ENCODE results near the gene OSBPL9. TPM values are rescaled to one million over a fixed set of nuclear protein-coding genes. Genes with fewer than 3 reads are reported as not detected.
A peak's percentile ranks its signal among the peaks of the same experiment; 100 is the strongest.

Gene OSBPL9
- total and polyA plus RNA-seq, 9 of the 15 experiments (the other 6 are each of a cell fraction or from before 2014, with no cell fraction given) = 43.9 to 217 (median 170) TPM

DNA sequence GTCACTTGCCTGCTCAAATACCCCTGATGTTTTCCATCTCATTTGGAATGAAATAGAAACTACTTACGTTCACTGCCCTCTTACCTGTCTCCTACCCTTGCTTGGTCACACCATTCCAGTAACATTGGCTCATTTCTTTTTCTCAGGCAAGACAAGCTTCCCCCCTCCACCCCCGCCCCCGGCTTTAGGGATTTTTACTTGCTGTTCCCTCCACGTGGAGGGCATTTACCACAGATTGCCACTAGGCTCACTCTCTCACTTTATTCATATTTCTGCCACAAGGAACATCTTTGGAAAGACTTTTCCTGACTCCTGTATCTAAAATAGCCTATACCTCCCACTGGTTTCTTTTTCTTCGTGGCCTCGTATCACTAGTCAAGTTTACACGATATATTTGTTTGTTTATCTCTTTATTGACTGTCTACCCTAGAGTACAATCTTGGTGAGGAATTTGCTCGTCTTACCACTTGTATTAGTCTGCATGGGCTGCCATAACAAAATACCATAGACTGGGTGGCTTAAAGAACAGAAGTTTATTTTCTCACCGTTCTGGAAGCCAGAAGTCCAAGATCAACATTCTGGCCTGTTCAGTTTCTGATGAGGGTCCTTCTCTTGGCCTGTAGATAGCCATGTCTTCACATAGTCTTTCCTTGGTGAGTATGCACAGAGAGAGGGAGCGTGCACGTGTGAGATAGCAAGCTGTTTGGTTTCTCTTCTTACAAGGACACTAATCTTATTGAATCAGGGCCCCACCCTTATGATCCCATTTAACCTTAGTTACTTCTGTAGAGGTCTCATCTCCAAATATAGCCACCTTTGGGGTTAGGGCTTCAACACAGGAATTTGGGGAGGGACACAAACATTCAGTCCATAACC, 135.4 kb downstream of the OSBPL9 start (continued):
- TF ChIP-seq SRSF9 (IDR thresholded peaks at IDR 0.05; ENCODE audit: borderline replicate concordance, low read depth, low read length) = no peak
- TF ChIP-seq, protein P1, sequence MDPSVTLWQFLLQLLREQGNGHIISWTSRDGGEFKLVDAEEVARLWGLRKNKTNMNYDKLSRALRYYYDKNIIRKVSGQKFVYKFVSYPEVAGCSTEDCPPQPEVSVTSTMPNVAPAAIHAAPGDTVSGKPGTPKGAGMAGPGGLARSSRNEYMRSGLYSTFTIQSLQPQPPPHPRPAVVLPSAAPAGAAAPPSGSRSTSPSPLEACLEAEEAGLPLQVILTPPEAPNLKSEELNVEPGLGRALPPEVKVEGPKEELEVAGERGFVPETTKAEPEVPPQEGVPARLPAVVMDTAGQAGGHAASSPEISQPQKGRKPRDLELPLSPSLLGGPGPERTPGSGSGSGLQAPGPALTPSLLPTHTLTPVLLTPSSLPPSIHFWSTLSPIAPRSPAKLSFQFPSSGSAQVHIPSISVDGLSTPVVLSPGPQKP (CRISPR knock-in tag; IDR thresholded peaks at IDR 0.05) = no peak
- TF ChIP-seq ZZZ3 (IDR thresholded peaks at IDR 0.05) = no peak
- no peak for TF ChIP-seq LCOR (CRISPR knock-in tag; IDR thresholded peaks at IDR 0.05)
- 0 out of 2 replicates have a peak, but pooled peaks have one; percentile 46 for TF ChIP-seq MIER1 (IDR thresholded peaks at IDR 0.05; ENCODE audit: low read depth)
- no peak for TF ChIP-seq TCF7L2 (IDR thresholded peaks at IDR 0.05; ENCODE audit: low read depth, low read length)
- TF ChIP-seq JUNB (CRISPR knock-in tag; conservative IDR thresholded peaks at IDR 0.05) = no peak
- TF ChIP-seq JUND (IDR thresholded peaks at IDR 0.05; ENCODE audit: borderline replicate concordance, low read depth, low read length) = peak; percentile 13; the same call in 1 of the 2 replicates
- no peak; the same call in 2 of the 3 replicates for TF ChIP-seq JUND (tag; IDR thresholded peaks at IDR 0.05; ENCODE audit: borderline replicate concordance, low read depth, low read length)
- TF ChIP-seq HNRNPLL (IDR thresholded peaks at IDR 0.05; ENCODE audit: low read depth, low read length, poor library complexity, severe bottlenecking) = no peak
- no peak for TF ChIP-seq ZNF224 (CRISPR knock-in tag; IDR thresholded peaks at IDR 0.05)
- no peak for TF ChIP-seq LARP7 (IDR thresholded peaks at IDR 0.05)
- TF ChIP-seq DPF2 (IDR thresholded peaks at IDR 0.05) = peak; percentile 87
- TF ChIP-seq PTTG1 (tag; IDR thresholded peaks at IDR 0.05; ENCODE audit: low read depth) = no peak
- no peak for TF ChIP-seq GATAD2B (IDR thresholded peaks at IDR 0.05; ENCODE audit: borderline replicate concordance)
- TF ChIP-seq ARID1B (IDR thresholded peaks at IDR 0.05) = peak; percentile 88
- TF ChIP-seq SMARCA4 (IDR thresholded peaks at IDR 0.05) = peak; percentile 82
- TF ChIP-seq, protein P2, sequence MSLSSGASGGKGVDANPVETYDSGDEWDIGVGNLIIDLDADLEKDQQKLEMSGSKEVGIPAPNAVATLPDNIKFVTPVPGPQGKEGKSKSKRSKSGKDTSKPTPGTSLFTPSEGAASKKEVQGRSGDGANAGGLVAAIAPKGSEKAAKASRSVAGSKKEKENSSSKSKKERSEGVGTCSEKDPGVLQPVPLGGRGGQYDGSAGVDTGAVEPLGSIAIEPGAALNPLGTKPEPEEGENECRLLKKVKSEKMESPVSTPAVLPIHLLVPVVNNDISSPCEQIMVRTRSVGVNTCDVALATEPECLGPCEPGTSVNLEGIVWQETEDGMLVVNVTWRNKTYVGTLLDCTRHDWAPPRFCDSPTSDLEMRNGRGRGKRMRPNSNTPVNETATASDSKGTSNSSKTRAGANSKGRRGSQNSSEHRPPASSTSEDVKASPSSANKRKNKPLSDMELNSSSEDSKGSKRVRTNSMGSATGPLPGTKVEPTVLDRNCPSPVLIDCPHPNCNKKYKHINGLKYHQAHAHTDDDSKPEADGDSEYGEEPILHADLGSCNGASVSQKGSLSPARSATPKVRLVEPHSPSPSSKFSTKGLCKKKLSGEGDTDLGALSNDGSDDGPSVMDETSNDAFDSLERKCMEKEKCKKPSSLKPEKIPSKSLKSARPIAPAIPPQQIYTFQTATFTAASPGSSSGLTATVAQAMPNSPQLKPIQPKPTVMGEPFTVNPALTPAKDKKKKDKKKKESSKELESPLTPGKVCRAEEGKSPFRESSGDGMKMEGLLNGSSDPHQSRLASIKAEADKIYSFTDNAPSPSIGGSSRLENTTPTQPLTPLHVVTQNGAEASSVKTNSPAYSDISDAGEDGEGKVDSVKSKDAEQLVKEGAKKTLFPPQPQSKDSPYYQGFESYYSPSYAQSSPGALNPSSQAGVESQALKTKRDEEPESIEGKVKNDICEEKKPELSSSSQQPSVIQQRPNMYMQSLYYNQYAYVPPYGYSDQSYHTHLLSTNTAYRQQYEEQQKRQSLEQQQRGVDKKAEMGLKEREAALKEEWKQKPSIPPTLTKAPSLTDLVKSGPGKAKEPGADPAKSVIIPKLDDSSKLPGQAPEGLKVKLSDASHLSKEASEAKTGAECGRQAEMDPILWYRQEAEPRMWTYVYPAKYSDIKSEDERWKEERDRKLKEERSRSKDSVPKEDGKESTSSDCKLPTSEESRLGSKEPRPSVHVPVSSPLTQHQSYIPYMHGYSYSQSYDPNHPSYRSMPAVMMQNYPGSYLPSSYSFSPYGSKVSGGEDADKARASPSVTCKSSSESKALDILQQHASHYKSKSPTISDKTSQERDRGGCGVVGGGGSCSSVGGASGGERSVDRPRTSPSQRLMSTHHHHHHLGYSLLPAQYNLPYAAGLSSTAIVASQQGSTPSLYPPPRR (CRISPR knock-in tag; IDR thresholded peaks at IDR 0.05; ENCODE audit: borderline replicate concordance) = no peak
- TF ChIP-seq, protein P3, sequence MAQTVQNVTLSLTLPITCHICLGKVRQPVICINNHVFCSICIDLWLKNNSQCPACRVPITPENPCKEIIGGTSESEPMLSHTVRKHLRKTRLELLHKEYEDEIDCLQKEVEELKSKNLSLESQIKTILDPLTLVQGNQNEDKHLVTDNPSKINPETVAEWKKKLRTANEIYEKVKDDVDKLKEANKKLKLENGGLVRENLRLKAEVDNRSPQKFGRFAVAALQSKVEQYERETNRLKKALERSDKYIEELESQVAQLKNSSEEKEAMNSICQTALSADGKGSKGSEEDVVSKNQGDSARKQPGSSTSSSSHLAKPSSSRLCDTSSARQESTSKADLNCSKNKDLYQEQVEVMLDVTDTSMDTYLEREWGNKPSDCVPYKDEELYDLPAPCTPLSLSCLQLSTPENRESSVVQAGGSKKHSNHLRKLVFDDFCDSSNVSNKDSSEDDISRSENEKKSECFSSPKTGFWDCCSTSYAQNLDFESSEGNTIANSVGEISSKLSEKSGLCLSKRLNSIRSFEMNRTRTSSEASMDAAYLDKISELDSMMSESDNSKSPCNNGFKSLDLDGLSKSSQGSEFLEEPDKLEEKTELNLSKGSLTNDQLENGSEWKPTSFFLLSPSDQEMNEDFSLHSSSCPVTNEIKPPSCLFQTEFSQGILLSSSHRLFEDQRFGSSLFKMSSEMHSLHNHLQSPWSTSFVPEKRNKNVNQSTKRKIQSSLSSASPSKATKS (CRISPR knock-in tag; IDR thresholded peaks at IDR 0.05) = no peak
- TF ChIP-seq TBP (optimal IDR thresholded peaks at IDR 0.05; ENCODE audit: low read depth, low read length) = peak; percentile 25
- TF ChIP-seq MED1 (CRISPR knock-in tag; IDR thresholded peaks at IDR 0.05; ENCODE audit: borderline replicate concordance) = no peak
- no peak for TF ChIP-seq CBX1 (IDR thresholded peaks at IDR 0.05; ENCODE audit: low read depth)
